ENCODE results near the gene DOLK.

DNA sequence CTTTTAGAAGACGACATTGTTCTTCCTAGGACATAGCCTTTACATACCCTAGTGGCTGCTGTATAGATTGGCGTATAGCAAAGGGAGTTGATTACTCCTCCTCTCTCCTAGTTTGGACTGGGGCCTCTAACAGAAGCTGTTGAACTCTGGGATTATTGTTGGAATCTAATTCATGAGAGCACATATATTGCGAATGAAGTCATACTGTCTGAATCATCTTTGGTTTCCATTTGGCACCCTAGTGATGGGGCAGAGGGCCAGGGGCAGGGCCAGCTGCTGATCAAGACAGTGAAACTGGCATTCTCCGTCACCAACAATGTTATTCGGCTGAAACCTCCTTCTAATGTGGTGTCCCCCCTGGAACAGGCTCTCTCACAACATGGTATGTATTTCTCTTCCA lies 40.4 kb upstream of the DOLK start:
- no peak for TF ChIP-seq EZH2 (IDR thresholded peaks at IDR 0.05; ENCODE audit: borderline replicate concordance)
- TF ChIP-seq, protein P1, sequence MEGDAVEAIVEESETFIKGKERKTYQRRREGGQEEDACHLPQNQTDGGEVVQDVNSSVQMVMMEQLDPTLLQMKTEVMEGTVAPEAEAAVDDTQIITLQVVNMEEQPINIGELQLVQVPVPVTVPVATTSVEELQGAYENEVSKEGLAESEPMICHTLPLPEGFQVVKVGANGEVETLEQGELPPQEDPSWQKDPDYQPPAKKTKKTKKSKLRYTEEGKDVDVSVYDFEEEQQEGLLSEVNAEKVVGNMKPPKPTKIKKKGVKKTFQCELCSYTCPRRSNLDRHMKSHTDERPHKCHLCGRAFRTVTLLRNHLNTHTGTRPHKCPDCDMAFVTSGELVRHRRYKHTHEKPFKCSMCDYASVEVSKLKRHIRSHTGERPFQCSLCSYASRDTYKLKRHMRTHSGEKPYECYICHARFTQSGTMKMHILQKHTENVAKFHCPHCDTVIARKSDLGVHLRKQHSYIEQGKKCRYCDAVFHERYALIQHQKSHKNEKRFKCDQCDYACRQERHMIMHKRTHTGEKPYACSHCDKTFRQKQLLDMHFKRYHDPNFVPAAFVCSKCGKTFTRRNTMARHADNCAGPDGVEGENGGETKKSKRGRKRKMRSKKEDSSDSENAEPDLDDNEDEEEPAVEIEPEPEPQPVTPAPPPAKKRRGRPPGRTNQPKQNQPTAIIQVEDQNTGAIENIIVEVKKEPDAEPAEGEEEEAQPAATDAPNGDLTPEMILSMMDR (IDR thresholded peaks at IDR 0.05; ENCODE audit: poor library complexity), result no peak
